M059J (cell line): ENCODE results near the gene ULBP2. TPM values are rescaled to one million over a fixed set of nuclear protein-coding genes. Genes with fewer than 3 reads are reported as not detected.
"Not testable (repeated sequence)": the region's sequence is repeated elsewhere in the genome, so short reads cannot be mapped to it uniquely, and the experiment has no call there.

ENCODE experiments used
- DNase-seq: peaks from one replicate; pipeline ENCODE4 v3.0.0-alpha.2; 2012; ENCODE audit warnings: low read depth
- total RNA-seq: library from RNA; depleted of rRNA; stranded (reverse); fragments of >200 nt; shearing (Covaris generic); gene quantifications from 2 replicates; pipeline ENCODE4 v1.2.3, GENCODE V29; 2014

Gene ULBP2
- total RNA-seq, 1 experiment from 2014 or later = 75.7 TPM

DNA sequence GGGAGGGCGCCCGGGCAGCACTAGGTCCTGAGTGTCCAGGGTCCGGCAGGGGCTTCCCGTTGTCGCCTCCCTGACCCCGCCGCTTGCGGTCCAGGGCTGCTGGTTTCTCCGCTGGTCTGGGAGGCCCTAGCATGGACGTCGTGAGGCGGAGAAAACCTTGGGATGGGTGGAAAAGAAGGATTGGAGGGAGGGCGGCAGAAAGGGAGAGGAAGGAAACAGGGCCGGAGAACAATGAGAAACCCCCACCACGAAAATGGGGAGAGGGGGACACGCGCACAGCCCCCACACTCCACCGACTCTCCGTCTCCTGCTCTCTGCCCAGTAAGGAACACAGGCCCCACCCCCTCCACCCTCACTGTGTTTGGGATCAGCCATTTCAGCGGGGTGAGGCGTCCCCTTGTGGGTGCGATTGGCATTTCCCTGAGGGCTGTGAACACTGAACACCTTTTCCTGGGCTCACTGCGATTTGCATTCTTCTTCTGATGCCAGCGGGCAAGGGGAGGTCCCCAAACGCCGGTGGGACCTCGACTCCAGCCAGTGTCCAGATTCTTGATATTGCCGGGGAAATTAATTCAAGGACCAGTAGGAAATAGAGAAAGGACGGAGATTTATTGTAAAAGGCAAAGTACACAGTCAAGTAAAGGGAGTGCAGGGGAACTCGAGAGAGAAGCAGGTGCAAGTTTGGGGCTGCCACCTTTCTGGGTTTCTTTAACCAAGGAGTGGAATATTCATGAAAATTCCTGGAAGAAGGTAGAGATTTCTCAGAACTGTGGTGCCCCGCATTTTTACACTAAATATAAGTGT, 15.6 kb upstream of the ULBP2 start:
- peak; percentile 86 for DNase-seq

DNA sequence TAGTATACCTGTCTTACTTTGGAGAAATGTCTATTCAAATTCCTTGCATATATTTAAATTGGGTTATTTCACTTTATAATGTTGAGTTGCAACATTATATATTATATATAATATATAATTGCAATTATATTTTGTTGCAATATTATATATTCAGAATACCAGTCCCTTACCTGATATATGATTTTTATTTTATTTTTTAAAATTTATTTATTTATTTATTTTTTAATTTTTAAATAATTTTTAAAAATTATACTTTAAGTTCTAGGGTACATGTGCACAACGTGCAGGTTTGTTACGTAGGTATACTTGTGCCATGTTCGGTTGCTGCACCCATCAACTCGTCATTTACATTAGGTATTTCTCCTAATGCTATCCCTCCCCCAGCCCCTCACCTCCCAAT, 14.8 kb upstream of the ULBP2 start:
- not testable (repeated sequence) for DNase-seq

DNA sequence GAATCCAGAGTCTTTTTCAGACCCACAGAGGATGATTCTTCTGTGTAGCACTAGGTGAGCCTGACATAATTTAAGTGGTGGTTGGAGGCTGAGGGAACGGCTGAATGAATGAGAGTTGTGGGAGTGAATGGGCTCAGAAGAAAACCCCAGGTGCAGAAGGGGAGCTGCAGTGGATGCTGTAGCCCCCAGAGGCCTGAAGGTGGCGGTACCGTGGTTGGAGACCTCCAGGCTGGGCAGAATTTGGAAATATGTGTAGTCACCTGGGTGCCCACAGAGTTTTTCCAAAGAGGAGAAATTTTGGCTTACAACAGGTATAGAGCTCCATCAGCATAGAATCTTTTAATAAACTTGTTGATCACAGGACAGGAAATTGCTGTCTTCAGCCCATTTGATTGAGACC, 12.4 kb upstream of the ULBP2 start:
- DNase-seq = no peak

DNA sequence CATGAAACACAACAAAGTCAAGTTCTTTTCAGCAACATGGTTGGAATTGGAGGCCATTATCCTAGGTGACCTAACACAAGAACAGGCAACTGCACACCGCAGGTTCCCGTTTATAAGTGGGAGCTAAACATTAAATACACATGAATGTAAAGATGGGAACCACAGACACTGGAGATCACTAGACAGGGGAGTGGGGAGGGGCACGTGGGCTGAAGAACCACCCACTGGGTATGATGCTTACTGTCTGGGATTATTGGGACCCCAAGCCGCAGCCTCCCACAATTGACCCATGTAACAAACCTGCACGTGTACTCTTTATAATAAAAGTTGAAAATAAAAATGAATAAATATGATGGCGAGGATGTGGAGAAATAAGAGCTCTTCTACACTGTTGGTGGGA, 10.3 kb upstream of the ULBP2 start:
- no peak for DNase-seq

DNA sequence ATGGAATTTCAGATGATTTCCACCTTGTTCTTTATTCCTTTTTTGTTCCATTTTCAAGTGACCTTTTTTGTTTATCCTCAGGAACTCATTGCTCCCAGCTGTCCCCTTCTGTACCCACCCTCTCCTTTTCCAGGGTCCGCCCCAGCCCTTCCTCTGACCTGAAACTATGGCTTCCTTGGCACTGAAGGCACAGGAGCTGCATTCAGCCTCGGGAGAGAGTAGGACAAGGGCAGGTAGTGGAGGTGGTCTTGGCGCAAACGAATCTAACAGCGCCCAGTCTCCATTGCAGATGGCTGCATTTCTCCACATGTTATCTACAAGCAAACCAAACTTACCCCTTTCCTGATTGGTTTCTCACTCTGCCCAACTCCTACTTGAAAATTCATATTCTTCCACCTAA, 8.8 kb upstream of the ULBP2 start:
- no peak for DNase-seq

DNA sequence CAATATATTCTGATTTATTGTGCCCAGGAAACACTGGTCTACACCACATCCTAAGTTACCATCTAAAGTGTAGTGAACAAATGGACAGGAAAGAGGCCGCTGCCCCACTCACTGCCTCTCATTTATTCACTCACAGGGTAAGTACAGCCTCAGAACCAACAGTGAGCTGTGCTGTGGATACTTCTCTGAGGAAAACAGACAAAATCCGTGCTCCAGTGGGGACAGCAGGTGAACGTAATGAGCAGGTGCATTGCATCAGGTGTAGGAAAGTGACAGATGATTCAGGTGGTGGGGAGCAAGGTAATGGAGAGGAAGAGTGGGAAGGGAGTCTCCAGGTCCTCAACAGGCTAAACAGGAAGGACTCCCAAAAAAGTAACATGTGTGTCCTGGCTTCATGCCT, 8.4 kb upstream of the ULBP2 start:
- DNase-seq = no peak

DNA sequence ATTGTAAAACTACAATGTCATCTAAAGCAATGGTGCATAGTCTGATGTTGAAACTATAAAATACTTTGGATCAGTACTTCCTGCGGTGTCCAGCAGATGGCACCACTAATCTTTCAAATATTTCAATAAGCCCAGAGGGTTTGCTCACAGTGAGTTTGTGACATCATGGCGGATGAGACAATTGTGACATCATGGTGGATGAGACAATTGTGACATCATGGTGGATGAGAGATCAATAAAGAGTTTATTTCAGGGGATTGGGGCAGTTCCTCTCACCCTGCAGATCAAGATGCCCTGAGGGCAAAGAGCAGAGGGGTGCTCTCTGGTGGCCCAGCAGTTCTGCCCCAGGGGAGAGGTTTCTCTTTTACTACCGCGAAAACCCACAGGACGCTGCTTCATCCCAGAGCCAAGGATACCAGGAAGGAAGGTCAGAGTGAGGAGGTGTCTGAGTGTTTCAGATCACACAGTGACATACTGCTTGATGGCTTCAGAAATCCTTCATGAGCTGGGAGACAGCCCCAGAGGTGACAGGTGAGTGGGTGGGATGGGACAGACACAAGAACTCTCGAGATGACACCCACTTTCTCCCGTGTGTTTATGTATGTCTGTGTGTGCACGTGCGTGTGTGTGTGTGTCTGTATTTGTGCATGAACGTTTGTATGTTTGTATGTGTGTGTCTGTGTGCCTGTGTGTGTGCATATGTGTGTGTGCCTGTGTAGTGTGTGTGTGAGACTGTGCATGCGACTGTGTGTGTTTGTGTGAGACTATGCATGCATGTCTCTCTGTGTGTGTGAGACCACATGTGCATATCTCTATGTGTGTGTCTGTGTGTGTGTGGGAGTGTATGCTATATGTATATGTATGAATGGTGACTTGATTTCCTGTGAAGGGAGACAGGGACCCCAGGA, 7.3 kb upstream of the ULBP2 start:
- peak; percentile 78 for DNase-seq

DNA sequence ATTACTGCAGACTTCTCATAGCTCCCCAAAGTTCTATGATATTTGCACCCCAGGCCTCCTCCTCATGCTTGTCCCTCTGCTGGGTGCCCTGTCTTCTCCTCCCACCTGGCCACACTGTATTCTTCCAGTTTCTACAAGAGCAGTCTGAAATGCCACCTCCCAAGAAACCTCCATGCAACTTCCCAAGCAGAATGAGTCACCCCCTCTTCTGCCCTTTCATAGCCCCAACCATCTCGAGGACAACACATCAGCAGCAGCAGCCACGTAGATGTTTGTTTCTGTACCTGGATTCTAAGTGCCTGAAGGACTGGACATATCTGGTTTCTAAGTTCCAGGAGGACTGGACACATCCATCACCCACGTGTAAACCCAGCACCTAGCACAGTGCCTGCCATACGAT, 6.6 kb upstream of the ULBP2 start:
- peak; percentile 61 for DNase-seq

DNA sequence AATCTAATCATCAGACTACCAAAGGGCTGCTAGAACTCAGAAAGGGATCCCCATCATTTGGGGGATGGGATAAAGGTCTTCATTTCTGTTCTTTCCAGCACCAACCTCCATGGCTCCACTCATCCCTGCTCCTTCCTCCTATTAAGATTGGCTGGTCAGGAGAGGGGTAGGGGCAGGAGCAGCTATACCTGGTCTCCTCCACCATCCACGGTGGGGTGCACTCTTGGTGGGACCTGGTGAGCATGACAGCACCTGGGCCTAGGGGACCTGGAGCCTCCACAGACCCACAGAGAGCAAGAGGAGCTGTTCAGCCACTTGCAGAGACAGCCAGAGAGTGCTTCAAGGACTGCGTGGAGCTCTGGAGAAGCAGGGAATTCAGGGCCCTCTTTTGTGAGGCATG, 6.1 kb upstream of the ULBP2 start:
- no peak for DNase-seq

DNA sequence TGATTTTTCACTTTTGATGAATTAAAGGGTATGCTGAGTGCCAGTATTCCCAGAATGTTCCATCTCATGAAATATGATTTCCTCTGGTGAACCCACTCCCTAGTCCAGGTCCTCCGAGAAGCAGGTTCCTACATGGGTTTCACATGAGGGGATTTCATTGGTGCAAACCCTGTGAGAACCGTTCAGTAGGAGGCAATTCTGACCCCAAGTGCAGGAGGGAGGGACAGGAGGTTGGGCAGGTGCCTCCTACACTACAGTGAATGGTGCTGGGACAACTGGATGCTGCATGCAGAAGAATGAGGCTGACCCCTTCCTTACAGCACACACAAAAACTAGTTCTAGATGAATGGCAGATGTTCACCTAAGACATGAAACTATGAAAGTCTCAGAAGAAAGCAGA, 5.1 kb upstream of the ULBP2 start:
- DNase-seq = no peak

DNA sequence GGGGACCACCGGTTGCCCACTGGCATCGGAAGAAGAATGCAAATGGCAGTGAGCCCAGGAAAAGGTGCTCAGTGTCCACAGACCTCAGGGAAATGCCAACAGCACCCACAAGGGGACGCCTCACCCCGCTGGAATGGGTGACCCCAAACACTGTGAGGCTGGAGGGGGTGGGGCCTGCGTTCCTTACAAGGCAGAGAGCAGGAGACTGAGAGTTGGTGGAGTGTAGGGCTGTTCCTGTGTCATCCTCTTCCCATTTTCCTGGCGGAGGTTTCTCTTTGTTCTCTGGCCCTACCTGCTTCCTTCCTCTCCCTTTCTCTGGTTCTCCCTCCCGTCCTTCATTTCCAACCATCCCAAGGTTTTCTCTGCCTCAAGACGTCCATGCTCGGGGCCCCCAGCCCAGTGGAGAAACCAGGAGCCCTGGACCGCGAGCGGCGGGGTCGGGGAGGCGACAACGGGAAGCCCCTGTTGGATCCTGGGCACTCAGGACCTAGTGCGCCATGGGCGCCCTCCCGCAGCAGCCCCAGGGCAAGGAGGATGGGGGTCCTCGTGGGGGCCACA, 3.7 kb upstream of the ULBP2 start:
- not testable (repeated sequence) for DNase-seq

DNA sequence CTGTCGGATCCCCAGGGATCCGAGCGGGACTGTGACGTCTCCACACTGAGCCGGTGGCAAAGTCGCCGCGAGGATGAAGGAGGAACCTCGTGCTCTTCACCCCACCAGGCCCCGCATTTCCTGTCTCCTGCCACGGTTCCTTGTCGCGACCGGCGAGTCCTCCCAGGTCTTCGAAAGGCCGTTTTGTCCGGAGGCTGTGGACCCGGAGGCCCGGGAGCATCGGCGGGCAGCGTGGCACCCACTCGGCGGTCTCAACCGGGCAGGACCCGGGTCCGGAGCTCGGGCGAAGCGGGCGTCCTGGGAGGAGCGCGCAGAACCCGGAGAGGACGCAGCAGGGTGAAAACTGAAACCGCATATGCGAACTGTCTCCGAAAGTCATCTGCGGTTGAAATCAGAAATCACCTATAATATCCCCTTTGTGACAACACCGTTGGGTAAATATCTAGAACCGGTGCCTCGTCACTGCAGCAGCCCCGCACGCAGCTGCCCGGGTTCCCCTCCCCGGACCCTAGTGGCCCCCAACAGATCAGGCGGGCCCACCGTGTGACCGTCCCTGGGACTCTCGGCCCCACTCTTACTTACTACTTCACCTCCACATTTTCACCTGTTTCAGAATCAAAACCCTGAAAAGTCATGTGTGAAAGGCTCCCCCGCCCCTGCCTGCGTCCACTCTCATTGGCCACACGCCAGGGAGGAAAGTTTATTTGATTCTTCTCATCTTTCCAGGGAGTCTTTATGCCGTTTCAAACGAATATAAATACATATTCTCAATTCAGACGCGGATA, 3.1 kb upstream of the ULBP2 start:
- DNase-seq = peak; percentile 42

DNA sequence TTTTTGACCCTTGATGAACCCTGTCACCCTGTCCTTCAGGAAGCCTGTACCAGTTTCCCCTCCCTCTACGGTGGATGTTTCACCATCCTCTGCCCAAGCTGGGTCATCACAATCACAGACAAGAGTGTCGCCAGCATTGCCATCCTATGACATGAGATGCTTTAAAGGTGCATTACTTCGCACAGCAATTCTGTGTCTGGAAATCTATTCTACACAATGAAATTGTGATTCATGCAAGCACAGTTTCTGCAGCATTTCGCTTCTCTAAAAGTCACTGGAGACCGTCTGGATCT, 2.5 kb upstream of the ULBP2 start:
- DNase-seq = no peak

DNA sequence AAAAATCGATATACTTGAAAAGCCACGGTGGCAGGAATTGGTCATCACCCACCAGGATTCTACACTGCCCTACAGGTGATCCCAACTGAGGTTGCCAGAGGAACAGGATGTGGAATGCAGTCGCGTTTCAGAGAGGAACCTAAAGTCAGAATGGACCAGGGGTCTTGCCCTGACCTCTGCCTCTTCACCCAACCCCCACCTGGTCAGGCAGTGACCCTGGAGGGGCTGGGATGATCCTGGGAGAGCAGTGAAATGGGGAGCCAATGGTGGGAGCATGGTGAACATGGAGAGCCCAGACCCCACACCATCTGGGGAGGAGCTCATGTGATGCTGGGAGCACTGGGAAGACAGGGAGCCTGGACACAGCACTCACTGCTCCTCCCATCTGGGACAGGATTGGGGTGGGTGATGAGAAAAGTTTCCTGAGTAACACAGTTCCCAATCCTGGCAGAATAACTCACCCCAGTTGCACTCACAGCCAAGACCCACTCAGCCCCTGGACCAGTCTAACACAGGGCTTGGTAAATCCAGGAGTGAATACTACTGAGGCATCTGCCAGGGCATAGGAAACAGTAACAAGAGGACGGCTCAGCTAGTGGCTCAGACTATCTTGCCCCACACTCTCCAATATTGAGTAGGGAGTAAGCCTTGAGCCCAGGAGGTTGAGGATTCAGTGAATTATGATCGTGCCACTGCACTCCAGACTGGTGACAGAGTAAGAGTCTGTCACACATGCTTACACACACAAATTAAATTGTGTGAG, 1.7 kb upstream of the ULBP2 start:
- no peak for DNase-seq

DNA sequence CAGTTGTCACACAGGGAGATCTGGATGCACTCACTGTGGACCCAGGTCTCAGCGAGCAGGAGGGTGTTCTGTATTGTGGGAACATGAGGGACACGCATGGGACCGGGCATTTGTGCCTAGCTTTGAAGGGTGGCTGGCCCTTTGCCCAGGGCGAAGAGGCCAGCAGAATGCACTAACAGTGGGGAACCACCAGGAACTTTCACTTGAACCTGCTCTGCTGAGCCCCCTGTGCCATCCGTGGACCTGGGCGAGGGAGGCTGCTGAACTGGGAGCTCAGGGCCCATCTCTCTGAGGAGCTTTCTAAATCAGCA, 1.2 kb upstream of the ULBP2 start:
- DNase-seq = no peak

DNA sequence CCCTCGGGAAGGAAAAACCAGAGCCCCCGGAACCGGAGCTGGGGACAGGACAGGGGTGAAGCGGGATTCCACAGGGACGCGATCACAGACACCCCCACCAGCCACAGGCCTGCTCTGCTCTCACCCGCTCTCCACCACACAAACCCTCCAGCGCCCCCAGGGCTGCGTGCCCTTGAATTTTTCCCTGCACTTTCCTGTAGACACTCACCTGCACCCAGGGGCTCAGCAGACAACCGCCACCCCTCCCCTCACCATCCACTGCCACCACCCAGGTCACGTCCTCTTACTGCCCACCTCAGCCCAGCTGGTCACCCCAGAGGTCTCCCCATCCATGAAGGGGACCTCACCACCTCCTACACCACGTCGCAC, 631 bp downstream of the ULBP2 start:
- DNase-seq = no peak

DNA sequence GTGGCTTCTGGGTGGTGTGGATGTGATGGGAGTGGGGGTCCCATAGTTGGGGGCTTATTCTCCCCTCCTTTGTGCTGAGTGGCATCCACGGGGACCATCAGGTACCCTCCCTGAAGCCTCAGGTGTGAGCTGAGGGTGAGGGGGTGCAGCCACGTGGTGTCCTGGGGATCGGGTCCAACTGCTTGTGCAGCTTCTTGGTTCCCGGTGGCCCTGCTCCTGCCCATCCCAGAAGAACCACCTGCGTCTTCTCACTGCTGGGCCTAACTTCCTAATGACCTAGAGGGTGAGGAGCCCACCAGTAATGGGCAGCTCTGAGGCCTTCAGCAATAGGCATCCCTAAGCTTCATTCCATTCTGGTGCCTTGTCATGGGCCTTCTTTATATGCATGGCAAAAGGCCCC, 1.5 kb downstream of the ULBP2 start:
- DNase-seq = not testable (repeated sequence)

DNA sequence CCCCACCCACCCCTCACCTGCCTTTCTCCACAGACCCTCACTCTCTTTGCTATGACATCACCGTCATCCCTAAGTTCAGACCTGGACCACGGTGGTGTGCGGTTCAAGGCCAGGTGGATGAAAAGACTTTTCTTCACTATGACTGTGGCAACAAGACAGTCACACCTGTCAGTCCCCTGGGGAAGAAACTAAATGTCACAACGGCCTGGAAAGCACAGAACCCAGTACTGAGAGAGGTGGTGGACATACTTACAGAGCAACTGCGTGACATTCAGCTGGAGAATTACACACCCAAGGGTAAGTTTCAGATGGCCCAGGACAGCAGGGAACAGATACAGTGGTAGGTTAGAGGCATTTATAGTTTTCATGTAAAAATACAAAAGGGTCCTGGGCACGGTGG, 3.5 kb downstream of the ULBP2 start:
- not testable (repeated sequence) for DNase-seq

DNA sequence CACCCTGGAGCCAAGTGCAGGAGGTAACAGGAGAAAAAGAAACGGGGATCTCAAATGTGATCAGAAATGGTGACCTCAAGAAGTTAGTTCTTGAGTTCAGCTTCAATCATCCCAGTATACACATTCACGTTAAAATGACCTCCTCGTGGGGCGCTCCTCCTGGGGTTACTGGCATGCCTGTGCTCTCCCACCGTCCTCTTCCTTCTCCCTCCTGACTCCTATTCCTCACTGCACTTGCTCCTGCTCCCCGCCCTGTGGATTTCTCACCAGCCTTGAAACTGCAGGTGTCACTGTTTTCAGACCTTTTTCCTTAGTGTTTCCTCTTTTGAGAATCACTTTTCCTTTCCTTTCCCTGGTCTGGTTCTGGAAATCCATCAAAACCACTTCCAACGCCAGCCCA, 4.8 kb downstream of the ULBP2 start:
- DNase-seq = not testable (repeated sequence)

DNA sequence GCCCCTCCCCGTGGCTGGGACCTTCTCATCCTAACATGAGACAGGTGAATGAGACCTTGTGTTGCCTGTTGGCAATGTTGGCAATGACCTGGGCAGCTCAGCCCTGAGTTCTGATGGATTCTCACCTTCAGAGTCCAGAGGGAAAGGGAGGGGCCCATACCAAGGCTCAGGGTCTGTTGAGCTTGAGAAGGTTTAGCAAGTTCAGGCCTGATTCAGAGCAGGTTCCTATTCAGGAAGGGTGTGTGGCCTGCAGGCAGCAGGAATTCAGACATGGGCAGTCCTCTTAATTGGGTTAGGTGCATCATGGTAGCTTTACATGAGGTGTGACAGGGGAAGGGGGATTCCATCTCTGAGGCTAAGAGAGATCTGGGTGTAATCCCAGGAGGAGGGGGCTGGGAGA, 5.7 kb downstream of the ULBP2 start:
- not testable (repeated sequence) for DNase-seq

DNA sequence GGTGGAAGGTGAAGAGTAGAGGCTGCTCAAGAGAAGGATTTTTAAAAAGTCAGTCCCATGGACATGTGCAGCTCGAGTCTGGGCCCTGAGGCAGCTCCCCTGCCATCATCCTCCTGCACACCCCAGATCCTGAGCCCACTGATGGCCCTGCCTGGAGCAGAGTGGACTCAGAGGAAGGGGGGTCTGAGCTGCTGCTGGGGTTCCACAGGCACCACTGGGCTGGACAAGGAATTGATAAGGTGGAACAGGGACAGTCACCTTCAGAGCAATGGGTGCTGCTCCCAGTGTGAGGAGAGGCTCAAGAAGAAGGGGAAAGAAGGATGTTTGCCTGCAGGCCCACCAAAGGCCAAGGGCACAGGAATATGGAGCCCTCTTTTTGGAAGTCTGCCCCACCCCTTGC, 6.2 kb downstream of the ULBP2 start:
- no peak for DNase-seq

DNA sequence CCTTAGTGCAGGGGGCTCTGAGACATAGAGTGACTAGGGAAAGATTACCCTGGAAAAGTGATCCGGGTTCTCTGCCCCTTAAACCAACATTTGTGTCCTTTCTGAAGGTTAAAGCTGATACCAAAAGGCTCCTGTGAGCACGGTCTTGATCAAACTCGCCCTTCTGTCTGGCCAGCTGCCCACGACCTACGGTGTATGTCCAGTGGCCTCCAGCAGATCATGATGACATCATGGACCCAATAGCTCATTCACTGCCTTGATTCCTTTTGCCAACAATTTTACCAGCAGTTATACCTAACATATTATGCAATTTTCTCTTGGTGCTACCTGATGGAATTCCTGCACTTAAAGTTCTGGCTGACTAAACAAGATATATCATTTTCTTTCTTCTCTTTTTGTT, 6.8 kb downstream of the ULBP2 start:
- DNase-seq = no peak
